GM12874 (cell line): ENCODE data around the gene ARID1B.

ENCODE experiments used
- CTCF ChIP-seq: IDR thresholded peaks from 2 replicates; pipeline ENCODE4 v1.5.1; 2011; ENCODE audit warnings: low read depth, mild to moderate bottlenecking, control low read depth, low read length, moderate library complexity; ENCODE audit not compliant: insufficient read depth

The ARID1B gene

GRCh38 chr6:157173776-157174175 is 396.6 kb downstream of the ARID1B start:
- no peak for TF ChIP-seq CTCF

DNA sequence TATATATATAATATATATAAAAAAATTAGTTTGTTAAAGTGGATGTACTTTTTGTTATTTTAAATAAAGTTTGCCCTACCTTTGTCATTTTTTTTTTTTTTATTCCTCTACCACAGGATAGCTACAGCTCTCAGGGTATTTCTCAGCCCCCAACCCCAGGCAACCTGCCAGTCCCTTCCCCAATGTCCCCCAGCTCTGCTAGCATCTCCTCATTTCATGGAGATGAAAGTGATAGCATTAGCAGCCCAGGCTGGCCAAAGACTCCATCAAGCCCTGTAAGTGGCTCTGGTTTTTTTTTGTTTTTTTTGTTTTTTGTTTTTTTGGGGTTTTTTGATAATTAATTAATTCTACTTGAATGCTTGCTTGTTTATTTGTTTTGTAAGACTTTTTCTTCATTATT is 397.6 kb downstream of the ARID1B start:
- no peak for TF ChIP-seq CTCF

- no peak for TF ChIP-seq CTCF
These were observed 400.7 kb downstream of the ARID1B start for GRCh38 chr6:157177731-157178336.

DNA sequence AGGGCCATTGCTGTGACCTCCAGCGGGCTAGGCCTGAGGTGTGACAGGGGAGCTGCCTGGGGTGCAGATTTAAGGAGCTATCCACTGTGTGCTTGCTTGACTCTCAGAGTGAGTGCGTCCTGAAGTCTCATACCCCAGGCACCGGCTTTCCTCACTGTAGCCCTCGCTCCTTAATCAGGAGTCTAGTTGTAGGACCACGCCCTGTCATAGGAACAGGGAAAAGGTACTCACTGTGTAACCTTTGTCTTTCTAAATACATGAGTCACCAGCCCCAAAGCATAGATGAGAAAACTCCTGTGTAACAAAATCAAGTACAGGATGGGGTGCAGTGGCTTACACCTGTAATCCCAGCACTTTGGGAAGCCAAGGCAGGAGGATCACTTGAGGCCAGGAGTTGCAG is 404.5 kb downstream of the ARID1B start:
- no peak for TF ChIP-seq CTCF

GRCh38 chr6:157182503-157183264 is 405.5 kb downstream of the ARID1B start:
- no peak for TF ChIP-seq CTCF

DNA sequence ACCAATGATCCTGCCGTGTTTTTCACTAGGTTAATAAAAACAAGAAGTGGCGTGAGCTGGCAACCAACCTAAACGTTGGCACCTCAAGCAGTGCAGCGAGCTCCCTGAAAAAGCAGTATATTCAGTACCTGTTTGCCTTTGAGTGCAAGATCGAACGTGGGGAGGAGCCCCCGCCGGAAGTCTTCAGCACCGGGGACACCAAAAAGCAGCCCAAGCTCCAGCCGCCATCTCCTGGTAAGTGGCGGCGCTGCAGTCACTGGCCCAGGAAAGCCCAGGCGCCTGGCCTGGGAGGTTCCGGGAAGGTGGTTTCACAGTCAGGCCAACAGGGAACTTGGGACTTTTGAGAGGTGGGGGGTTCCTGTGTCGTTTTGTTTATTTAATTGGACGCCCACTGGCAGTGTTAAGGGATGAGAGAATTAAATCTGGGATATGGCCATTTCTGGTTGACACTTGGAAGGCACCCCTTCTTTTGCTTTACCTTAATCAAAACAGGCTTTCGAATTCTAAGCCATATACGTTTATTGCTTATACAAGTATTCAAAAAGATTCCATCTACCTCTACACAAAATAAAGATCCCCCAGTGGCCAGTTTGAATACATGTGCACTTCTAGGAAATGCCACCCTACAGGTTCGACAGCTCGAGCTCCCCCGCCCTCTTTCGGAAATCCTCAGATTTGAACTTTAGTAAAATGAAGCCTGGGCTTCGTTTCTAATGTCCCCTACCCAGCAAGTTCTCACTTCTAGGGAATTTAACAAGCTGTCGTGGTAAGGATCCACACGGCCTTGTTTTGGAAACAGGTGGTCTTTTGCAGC is 407.2 kb downstream of the ARID1B start:
- peak; percentile 68 for TF ChIP-seq CTCF

- TF ChIP-seq CTCF, result no peak
These were observed 408.0 kb downstream of the ARID1B start for GRCh38 chr6:157185171-157185570.
